UCSD-AML1 (cell line): ENCODE data around the gene CEP164.
"Not testable (repeated sequence)": the region's sequence is repeated elsewhere in the genome, so short reads cannot be mapped to it uniquely, and the experiment has no call there.

Experiments
- DNase-seq: peaks from one replicate; lab custom pipeline; 2025; ENCODE audit not compliant: unreplicated experiment; lab: John Stamatoyannopoulos, UW

Gene CEP164

DNA sequence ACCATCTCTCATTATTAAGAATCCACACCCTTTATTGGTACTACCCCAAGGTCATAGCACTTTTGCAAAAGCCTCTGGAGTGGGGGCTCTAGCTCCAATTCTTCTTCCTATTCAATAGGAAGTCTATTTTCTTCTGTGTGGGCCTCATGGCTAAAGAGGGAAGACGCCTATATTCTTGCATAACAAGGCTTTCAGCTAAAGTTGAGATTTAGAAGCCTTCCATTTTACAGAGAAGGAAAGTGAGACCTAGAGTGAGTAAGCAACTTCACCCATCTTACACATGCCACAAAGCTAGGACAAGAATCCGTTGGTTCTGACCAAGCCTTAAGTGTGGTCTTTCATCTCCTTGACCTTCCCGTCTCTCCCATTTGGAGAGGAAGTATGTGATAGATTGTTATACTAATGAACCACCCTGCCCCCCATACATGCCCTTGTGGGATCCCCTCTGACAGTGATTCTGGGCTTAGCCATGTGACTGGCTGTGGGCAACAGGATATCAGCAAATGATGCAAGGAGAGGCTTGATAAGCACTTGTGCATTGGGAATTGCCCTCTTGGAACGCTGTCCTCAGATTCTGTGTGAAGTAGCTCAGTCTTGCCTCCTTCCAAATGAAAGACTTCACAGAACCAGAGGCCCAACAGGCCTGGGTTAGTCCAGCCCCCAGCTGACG is 23.9 kb upstream of the CEP164 start:
- no peak for DNase-seq

DNA sequence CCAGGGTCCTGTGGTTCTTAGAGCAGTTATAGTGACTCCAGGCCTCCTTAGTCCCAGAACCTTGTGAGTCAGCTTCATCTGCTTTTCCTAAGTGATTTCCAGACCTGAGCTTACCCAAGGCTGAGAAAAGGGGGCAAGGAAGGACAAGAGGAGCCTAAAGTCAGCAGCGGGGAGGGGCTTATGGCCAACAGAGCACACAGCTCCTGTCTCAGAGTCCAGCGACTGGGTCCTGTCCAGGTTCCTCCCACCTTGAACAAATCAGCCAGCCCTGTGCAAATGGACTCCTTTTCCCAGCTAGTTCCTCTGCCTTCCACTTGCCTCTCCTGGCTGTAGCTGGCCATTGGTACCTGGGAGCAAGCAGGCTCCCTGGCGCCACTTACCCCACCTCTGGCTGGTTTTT is 22.5 kb upstream of the CEP164 start:
- no peak for DNase-seq

DNA sequence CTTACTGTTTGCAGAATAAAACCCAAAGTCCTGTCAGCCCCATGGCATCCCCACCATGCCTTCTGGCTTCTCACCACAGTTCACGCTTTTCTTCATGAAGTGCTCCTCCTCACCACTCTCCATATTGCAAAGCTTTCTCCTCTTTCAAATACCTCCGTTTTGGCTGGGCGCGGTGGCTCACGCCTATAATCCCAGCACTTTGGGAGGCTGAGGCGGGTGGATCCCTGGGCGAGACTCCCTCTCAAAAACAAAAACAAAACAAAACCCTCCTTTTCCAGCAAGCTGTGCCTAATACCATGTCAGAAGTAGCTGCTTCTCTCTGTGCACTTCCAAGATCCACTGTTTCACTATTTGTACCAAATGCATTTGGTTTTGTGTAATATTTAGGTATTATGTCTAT is 18.3 kb upstream of the CEP164 start:
- DNase-seq, result no peak

DNA sequence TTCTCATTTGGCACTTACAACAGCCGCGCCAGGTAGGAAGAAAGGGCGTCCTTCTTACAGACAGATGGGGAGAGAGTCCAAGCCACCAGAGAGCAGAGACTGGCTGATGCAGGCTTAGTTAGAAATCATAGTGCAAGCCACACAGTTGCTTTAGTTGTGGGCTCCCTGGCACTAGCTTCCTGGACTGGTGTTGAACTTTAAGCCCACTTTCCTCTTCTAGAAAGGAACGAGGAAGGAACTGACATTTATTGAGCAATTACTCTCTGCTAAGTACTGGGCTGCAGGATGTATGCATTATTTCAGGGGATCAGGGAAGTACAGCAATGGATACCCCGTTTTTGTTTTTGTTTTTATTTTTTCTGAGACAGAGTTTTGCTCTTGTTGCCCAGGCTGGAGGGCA is 14.6 kb upstream of the CEP164 start:
- DNase-seq, result no peak

DNA sequence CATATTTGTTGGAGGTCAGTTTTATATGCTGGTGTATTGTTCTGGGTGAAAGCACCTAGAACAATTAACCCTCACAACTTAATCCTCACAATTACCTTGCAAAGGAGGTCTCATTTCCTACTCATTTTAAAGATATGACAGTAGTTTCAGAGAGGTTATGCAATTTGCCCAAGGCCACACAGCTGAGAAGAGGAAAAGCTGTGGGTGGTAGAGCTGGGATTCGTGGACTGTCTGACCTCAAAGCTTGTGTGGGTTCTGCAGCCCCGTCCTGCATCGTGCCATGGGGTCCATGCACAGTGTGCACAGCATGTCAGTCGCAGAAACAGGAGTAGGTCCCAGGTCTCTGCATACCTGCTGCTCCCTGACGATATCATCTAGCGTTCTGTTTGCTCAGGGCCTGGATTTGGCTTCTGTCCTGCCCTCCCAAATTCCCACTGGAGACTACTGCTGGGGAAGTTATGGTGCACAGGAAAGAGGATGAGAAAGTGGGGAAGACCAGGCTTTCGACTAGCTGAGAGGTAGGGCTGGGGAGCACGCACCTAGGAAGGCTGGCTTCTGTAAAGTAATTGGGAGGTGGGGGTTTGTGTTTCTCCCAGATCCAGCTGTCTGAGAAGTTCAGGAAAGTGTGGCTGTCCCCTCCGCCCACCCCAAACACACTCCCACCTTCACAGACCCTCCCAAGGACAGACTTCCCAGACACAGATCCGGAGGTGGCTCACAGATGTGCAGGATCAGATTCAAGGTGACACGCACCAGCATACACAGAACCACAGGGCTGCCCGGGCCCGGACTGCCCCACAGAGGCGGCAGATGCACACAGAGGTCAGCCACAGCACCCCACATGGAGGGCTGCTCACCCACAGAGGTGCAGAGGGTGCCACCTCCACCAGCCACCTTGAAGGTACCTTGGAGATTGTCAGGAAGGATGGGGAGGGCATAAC is 13.6 kb upstream of the CEP164 start:
- DNase-seq, result no peak

DNA sequence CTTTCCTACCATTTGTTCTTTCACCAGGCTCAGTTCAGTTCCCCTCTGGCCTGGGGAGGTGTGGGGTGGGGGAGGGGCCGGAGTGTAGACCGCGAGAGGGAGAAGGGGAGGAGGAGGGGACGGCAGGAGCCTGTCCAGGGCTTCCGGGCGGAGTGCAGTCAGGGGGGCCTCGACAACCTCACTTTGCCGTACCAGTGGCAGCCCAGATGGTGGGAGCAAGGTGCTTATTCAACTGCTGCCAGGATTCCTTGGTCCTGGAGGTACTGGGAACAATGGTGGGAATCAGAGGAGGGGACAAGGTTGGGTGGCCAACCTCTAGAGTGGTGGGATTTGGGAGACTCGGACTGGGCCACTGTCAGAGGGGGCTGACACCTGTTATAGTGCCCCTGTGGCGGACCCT is 12.8 kb upstream of the CEP164 start:
- DNase-seq, result peak; percentile 61

DNA sequence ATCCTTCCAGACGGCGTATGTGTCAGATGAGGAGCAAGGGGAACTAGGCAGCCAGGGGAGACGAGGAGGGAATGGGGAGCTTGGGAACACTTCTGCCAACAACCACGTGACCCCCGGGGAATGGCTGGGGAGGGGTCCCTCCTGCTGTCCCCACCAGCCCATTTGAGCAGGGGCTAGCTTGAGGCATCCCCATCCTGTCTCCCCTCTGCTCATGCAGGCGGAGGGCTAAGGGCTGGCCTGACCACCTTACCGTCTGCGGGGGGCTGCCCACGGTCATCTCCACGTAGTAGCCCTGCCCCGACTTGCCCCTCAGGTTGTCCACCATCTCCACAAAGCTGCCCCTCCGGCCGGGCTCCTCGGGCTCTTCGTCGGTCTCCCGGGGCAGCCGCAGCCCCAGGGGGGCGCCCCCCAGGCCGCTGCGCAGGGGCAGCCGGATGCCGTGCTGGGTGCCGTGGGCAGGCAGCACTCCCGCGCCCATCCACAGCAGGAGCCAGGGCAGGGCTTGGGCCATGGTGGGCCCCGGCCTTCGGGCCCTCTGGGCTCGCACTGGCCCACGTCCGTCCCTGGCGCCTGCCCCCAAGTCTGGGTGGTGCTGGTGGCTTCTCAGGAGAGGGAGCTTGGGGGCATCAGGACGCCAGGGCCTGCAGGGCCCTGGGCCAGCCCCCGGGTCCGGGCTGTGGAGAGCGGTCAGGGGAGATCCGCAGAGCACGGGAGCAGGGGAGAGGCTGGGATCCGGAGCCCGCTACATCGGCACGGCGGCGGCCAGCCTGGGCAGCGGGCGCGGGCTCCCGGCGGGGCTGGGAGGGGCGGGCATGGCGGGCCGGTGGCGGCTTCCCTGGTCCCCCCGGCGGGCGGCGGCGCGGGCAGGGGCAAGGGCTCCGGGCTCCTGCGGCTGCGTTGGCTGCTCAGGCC is 12.1 kb upstream of the CEP164 start:
- no peak for DNase-seq

DNA sequence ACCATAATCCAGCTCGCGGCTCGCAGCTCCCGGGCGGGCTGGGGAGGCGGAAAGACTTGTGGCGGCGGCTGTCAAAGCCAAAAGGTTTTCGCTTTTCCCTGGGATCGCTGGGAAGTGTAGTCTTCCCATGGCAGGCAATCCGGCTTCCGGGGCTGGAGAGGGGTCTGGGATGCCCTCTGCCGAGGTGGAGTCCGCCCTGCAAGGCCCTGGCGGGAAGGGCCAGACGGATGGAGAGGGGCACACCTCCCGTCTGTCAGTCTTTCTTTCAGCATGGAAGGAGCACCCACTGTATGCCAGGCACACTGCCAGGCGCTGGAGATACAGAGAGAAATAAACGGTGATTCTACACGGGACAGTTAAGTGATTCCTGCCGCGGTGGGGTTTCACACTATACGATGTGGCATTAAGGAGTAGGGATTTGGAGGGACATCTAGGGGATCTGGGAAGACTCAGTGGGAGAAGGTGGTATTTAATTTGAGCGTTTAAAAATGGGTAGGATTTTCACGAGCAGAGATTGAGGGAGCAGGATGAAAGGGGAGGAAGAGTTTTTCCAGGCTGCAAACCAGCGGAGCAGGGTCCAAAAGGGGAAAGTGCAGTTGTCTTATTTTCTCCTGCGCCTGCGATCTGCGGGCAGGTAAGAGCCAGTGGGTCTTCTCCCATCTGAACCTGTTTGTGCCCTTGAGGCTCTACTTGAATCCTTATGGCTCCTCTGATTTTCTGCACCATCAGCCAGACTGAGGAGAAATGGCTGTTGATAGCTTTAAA is 11.3 kb upstream of the CEP164 start, which contains the start of gene BACE1:
Gene BACE1 (minus strand): TSS at position 60 of the 765 bp plus-strand sequence. CDS start 461 bp downstream, outside the sequence.
- DNase-seq, result peak; percentile 82

DNA sequence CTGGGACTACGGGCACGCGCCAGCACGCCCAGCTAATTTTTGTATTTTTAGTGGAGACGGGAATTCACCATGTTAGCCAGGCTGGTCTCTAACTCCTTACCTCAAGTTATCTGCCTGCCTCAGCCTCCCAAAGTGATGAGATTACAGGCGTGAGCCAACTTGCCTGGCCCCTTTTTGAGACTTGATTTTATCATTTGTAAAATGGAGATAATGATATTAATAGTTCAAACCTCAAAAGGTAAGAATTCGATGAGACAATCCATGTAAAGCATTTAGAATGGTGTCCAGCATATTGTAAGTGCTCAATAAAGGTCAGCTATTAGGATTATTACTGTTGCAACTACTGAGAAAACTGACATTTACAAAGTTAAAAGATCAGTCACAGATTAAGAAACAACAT is 8.9 kb upstream of the CEP164 start:
- DNase-seq, result no peak

DNA sequence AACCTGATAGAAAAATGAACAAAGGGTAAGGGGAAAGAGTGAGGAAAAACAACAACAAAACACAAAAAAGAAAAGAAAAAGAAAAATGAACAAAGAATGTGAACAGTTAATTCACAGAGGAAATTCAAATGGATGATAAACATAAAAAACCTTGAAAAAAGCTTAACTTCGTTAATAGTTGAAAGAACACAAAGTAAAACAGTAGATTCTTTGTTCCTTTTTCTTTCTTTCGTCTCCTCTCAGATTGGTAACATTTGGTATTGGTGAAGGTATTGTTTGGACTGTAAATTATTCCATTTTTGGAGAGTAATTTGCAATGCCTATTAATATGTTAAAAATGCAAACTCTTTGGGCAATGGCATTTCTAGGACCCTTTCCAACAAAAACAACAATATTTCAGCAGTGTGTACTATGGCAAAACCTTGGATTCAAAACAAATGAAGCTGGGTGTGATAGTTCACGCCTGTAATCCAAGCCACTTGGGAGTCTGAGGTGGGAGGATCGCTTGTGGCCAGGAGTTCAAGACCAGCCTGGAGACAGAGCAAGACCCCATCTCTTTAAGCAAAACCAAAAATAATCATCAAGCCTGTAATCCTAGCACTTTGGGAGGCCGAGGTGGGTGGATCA is 8.3 kb upstream of the CEP164 start:
- no peak for DNase-seq

DNA sequence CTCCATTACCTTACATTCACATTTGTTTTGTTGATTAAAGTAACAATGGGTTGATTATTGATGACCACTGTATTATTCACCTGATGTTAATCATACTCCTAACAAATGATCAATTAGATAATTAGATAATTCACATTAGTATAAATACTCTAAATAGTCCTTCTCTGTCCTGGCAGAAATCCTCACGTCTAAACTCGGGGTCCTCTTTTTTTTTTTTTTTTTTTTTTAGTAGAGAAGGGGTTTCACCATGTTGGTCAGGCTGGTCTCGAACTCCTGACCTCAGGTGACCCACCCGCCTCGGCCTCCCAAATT is 443 bp upstream of the CEP164 start:
- DNase-seq, result not testable (repeated sequence)

DNA sequence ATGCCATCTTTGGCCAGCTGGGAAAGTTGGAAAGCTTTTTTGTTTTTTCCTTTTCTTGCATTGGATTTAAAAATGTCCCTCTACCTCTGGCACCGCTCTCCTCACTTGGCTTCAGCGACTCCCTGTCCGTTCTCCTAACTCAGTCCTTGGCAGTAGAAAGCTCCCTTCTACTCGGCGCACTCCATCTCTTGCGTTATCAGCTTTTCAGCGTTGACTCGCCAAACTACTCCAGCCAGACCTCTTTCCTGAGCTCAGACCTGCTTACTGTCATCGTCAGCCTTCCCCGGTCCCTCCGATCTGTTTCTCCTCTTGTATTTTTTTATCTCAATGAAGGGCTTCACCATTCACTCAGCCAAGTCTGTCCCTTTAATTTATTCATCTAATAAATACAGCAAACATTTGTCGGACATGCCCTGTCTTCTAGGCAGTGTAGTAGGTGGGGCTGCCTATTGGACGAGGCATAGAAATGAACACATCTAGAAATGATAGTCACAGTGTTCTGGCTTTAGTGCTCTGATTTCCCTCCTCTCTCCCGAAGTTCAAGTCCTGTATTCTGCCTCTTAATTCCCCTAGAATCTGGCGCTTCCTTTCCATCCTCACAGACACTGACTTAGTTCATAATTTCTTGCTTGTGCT is 839 bp downstream of the CEP164 start:
- DNase-seq, result peak; percentile 35

DNA sequence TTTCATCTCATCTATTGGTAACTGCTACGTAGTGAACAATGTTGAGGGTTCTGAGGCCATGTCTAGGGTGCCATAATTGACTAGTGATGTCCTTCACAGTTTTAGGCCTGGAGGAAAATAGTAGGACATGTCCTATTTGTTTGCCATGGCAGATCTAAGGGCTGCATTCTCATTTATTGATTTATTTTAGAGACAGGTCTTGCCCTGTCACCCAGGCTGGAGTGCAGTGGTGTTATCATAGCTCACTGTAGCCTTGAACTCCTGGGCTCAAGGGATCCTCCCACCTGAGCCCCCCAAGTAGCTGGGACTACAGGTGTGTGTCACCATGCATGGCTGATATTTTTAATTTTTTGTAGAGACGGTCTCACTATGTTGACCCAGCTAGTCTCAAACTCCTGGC is 5.2 kb downstream of the CEP164 start:
- no peak for DNase-seq

DNA sequence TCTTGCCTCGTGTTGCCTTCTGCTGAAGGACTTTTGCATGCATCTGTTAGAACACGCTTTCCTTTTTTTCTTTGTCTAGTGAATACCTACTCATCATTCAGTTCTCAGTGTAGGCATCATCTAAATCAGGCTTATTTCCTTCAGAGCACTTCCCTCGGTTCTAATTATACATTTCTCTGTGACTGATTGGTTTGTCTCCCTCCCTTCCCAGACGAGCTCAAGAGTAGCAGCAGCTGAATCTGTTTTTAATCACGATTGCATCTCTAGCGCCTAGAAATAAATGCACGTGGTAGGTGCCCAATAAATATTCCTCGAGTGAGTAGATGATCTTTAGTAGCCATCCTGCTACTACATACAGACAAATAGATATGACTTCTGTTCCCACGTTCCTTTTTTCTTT is 6.3 kb downstream of the CEP164 start:
- no peak for DNase-seq

DNA sequence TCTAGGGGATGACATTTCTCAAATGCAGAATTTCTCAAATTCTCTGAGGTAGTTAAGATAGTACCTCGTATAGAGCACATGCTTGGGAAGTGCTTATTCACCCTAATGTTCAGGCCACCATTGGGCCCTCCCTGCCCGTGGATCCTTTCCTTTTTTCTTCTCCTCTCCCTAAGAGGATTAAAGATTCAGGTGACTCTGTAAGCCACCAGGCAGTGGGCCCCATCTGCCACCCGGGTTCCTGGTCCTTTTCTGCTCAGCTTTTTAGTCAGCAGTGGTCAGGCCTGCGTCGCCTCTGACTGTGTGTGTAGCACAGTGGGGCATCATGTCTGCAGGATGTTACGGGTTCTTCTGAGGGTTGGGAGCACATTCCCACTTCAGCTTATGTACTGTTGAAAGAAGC is 7.2 kb downstream of the CEP164 start:
- no peak for DNase-seq

DNA sequence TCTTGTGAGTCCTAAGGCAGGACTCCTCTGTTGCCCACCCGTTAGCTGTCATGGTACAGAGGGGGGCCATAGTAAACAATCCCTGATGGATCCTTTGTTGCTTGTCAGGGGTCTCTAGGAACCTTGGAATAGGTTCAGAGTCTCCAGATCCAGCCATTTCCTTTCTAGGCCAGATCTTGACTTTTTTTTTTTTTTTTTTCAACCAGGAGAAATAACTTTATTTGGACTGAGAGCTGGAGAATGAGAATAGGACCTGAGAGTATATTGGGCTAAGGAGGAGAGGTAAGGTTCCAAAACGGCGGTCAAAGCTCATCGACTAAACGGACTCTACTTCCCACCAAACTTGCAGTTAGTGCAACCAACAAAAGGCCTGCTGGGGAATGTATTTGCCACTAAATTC is 7.7 kb downstream of the CEP164 start:
- no peak for DNase-seq

DNA sequence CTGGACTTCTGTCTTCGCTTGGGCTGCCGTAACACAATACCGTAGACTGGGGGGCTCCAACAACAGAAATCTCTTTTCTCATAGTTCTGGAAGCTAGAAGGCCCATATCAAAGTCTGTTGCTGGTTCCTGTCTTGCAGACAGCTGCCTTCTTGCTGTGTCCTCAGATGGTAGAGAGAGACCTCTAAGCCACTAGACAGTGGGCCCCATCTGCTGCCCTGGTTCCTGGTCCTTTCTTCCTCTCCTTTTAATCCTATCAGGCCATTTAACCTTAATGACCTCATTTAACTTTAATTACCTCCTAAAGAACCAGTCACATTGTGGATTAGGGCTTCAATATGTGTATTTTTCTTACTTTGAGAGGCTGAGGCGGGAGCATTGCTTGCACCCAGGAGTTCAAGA is 9.4 kb downstream of the CEP164 start:
- DNase-seq, result no peak

DNA sequence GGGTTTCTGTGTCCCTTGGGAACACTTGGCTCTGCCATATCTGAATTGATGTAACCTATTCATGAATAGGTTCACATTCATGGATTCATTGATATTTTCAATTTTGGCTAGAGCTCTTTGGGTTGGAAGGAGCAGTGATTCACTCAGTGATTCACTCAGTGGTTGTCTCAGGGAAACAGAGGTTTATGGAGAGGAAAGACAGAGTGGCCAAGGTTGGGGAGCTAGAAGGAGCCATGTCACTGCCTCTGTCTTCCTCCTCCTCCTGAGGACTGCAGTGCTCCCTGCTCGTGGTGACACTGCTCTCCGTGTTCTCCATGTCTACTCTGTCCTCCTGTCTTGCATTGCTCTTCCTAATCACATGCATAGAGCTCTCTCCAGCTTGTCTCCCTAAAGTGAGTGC is 17.4 kb downstream of the CEP164 start:
- DNase-seq, result no peak

DNA sequence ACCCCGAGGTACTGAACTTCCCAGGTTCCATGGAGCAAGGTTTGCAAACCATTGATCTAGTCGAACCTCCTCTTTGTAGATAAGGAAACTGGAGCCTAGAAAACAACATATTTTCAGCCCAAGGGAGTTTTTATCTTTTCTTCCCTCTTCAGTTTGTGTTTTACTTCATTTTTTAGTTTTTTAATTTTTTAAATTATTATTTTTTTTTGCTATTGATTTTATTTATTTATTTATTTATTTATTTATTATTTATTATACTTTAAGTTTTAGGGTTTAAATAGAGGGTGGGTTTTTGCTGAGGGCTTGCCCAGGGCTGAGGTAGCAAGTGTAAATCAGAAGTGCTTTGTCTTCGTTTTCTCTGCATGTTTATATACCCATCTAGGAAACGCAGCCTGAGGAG is 26.9 kb downstream of the CEP164 start:
- no peak for DNase-seq
